ENCODE results near the gene MGRN1.

MGRN1 gene

GRCh38 chr16:4703906-4704305 lies 79.3 kb downstream of the MGRN1 start:
- Histone ChIP-seq H3K4me1 (ENCODE audit: insufficient read depth, insufficient read length) (no peaks in the 10 kb centered on the region), H3K9ac (ENCODE audit: insufficient read length, low read depth) (no peak overlapping the region), H3K36me3 (ENCODE audit: insufficient read depth, insufficient read length, low read length) (peaks cover 75% of the 10 kb centered on the region), H3K4me3 (ENCODE audit: insufficient read length, low read depth) (no peak overlapping the region), H3K27me3 (ENCODE audit: insufficient read depth, insufficient read length) (no peaks in the 10 kb centered on the region), H3K9me3 (ENCODE audit: insufficient read depth, low read length) (no peaks in the 10 kb centered on the region)
- TF ChIP-seq YY1 (IDR thresholded peaks at IDR 0.05; ENCODE audit: insufficient read depth, insufficient read length) (no peak), ZNF274 (IDR thresholded peaks at IDR 0.05; ENCODE audit: low read depth, low read length) (no peak), SUZ12 (IDR thresholded peaks at IDR 0.05; ENCODE audit: extremely low read depth, insufficient read depth, insufficient read length) (no peak)
- DNase-seq (ENCODE audit: low read depth, low spot score), result no peak

GRCh38 chr16:4704491-4704890 lies 79.9 kb downstream of the MGRN1 start:
- TF ChIP-seq SUZ12 (IDR thresholded peaks at IDR 0.05; ENCODE audit: extremely low read depth, insufficient read depth, insufficient read length) (no peak), ZNF274 (IDR thresholded peaks at IDR 0.05; ENCODE audit: low read depth, low read length) (no peak), YY1 (IDR thresholded peaks at IDR 0.05; ENCODE audit: insufficient read depth, insufficient read length) (no peak)
- Histone ChIP-seq H3K4me3 (ENCODE audit: insufficient read length, low read depth) (no peak overlapping the region), H3K27me3 (ENCODE audit: insufficient read depth, insufficient read length) (no peaks in the 10 kb centered on the region), H3K4me1 (ENCODE audit: insufficient read depth, insufficient read length) (no peaks in the 10 kb centered on the region), H3K9ac (ENCODE audit: insufficient read length, low read depth) (no peak overlapping the region), H3K36me3 (ENCODE audit: insufficient read depth, insufficient read length, low read length) (peaks cover 71% of the 10 kb centered on the region), H3K9me3 (ENCODE audit: insufficient read depth, low read length) (no peaks in the 10 kb centered on the region)
- no peak for DNase-seq (ENCODE audit: low read depth, low spot score)

DNA sequence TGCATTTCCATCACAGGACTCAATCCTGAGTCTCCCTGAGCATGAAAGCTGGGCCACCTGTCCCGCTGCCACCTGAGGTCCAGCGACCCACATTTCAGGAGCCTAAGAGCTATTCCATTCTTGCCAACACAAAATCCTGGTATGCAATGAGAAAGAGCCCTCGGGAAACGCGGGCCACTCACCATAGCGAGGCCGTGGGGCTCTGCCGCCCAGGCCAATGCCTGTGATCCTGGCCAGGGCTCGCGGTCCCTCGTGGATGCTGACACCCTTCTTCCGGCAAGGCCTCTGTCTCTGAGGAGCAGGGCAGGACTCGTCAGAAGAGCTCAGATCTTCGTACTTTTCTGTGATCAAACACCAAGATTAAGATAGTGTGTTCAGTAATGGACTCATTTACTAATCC lies 80.3 kb downstream of the MGRN1 start:
- H3K36me3 ChIP-seq (ENCODE audit: insufficient read depth, insufficient read length, low read length), result peaks cover 71% of the 10 kb centered on the region
- no peaks in the 10 kb centered on the region for H3K9me3 ChIP-seq (ENCODE audit: insufficient read depth, low read length)
- H3K9ac ChIP-seq (ENCODE audit: insufficient read length, low read depth), result no peak overlapping the region
- TF ChIP-seq SUZ12 (IDR thresholded peaks at IDR 0.05; ENCODE audit: extremely low read depth, insufficient read depth, insufficient read length), result no peak
- no peak for TF ChIP-seq ZNF274 (IDR thresholded peaks at IDR 0.05; ENCODE audit: low read depth, low read length)
- no peak for TF ChIP-seq YY1 (IDR thresholded peaks at IDR 0.05; ENCODE audit: insufficient read depth, insufficient read length)
- H3K27me3 ChIP-seq (ENCODE audit: insufficient read depth, insufficient read length), result no peaks in the 10 kb centered on the region
- no peak overlapping the region for H3K4me3 ChIP-seq (ENCODE audit: insufficient read length, low read depth)
- DNase-seq (ENCODE audit: low read depth, low spot score), result no peak
- no peaks in the 10 kb centered on the region for H3K4me1 ChIP-seq (ENCODE audit: insufficient read depth, insufficient read length)

DNA sequence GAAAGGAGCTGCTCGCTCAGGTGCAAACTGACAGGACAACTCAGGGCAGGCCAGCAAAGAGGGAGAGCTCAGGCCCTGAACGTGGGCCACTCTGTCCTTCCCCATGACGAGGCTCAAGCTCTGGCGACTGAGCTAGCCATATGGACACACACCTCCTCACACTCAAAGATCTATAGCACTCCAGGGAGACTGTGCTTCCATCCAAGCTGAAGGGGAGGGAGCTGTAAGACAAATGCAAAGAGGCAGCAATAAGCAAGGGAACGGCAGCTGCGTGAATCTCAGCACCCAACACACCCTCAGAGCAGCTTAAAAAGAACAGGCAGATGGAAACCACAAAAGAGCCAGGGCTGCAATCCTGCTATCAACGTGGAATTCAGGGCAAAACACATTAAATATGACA lies 82.2 kb downstream of the MGRN1 start:
- TF ChIP-seq SUZ12 (IDR thresholded peaks at IDR 0.05; ENCODE audit: extremely low read depth, insufficient read depth, insufficient read length) (no peak), YY1 (IDR thresholded peaks at IDR 0.05; ENCODE audit: insufficient read depth, insufficient read length) (no peak), ZNF274 (IDR thresholded peaks at IDR 0.05; ENCODE audit: low read depth, low read length) (no peak)
- peaks cover 64% of the 10 kb centered on the region for H3K36me3 ChIP-seq (ENCODE audit: insufficient read depth, insufficient read length, low read length)

DNA sequence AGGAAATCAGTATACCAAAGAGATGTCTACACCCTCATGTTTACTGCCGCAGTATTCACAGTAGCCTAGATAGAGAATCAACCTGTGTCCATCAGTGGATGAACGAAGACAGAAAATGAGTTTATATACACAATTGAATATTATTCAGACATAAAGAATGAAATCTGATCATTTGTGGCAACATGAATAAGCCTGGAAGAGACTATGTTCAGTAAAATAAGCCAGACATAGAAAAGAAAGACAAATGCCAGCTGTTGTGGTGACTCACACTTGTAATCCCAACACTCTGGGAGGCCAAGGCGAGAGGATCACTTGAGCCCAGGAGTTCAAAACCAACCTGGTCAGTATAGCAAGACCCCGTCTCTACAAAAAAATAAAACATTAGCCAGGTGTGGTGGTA lies 84.9 kb downstream of the MGRN1 start:
- no peak for TF ChIP-seq SUZ12 (IDR thresholded peaks at IDR 0.05; ENCODE audit: extremely low read depth, insufficient read depth, insufficient read length)
- TF ChIP-seq YY1 (IDR thresholded peaks at IDR 0.05; ENCODE audit: insufficient read depth, insufficient read length), result no peak
- no peak for TF ChIP-seq ZNF274 (IDR thresholded peaks at IDR 0.05; ENCODE audit: low read depth, low read length)
- H3K9ac ChIP-seq (ENCODE audit: insufficient read length, low read depth), result no peak overlapping the region
- H3K36me3 ChIP-seq (ENCODE audit: insufficient read depth, insufficient read length, low read length), result peaks cover 58% of the 10 kb centered on the region
- no peak overlapping the region for H3K4me3 ChIP-seq (ENCODE audit: insufficient read length, low read depth)
- no peaks in the 10 kb centered on the region for H3K9me3 ChIP-seq (ENCODE audit: insufficient read depth, low read length)
- H3K4me1 ChIP-seq (ENCODE audit: insufficient read depth, insufficient read length), result peaks cover 7% of the 10 kb centered on the region
- H3K27me3 ChIP-seq (ENCODE audit: insufficient read depth, insufficient read length), result no peaks in the 10 kb centered on the region
- DNase-seq (ENCODE audit: low read depth, low spot score), result no peak

More for the DNA sequence above, 82.2 kb downstream of the MGRN1 start:
- no peaks in the 10 kb centered on the region for H3K9me3 ChIP-seq (ENCODE audit: insufficient read depth, low read length)
- H3K9ac ChIP-seq (ENCODE audit: insufficient read length, low read depth), result no peak overlapping the region
- DNase-seq (ENCODE audit: low read depth, low spot score), result no peak
- no peaks in the 10 kb centered on the region for H3K4me1 ChIP-seq (ENCODE audit: insufficient read depth, insufficient read length)
- H3K4me3 ChIP-seq (ENCODE audit: insufficient read length, low read depth), result no peak overlapping the region
- H3K27me3 ChIP-seq (ENCODE audit: insufficient read depth, insufficient read length), result no peaks in the 10 kb centered on the region

- Histone ChIP-seq H3K9ac (ENCODE audit: insufficient read length, low read depth) (peak overlapping the region; percentile 68), H3K4me3 (ENCODE audit: insufficient read length, low read depth) (peak overlapping the region; percentile 18), H3K36me3 (ENCODE audit: insufficient read depth, insufficient read length, low read length) (peaks cover 50% of the 10 kb centered on the region), H3K9me3 (ENCODE audit: insufficient read depth, low read length) (no peaks in the 10 kb centered on the region), H3K4me1 (ENCODE audit: insufficient read depth, insufficient read length) (peaks cover 13% of the 10 kb centered on the region), H3K27me3 (ENCODE audit: insufficient read depth, insufficient read length) (no peaks in the 10 kb centered on the region)
- TF ChIP-seq SUZ12 (IDR thresholded peaks at IDR 0.05; ENCODE audit: extremely low read depth, insufficient read depth, insufficient read length) (no peak), YY1 (IDR thresholded peaks at IDR 0.05; ENCODE audit: insufficient read depth, insufficient read length) (no peak), ZNF274 (IDR thresholded peaks at IDR 0.05; ENCODE audit: low read depth, low read length) (no peak)
- peak; percentile 70 for DNase-seq (ENCODE audit: low read depth, low spot score)
Measured at GRCh38 chr16:4713663-4714501, 89.3 kb downstream of the MGRN1 start.

GRCh38 chr16:4714996-4715395 lies 90.4 kb downstream of the MGRN1 start:
- Histone ChIP-seq H3K4me1 (ENCODE audit: insufficient read depth, insufficient read length) (peaks cover 15% of the 10 kb centered on the region), H3K27me3 (ENCODE audit: insufficient read depth, insufficient read length) (no peaks in the 10 kb centered on the region), H3K36me3 (ENCODE audit: insufficient read depth, insufficient read length, low read length) (peaks cover 43% of the 10 kb centered on the region), H3K9me3 (ENCODE audit: insufficient read depth, low read length) (no peaks in the 10 kb centered on the region), H3K4me3 (ENCODE audit: insufficient read length, low read depth) (no peak overlapping the region), H3K9ac (ENCODE audit: insufficient read length, low read depth) (no peak overlapping the region)
- TF ChIP-seq ZNF274 (IDR thresholded peaks at IDR 0.05; ENCODE audit: low read depth, low read length) (no peak), YY1 (IDR thresholded peaks at IDR 0.05; ENCODE audit: insufficient read depth, insufficient read length) (no peak), SUZ12 (IDR thresholded peaks at IDR 0.05; ENCODE audit: extremely low read depth, insufficient read depth, insufficient read length) (no peak)
- no peak for DNase-seq (ENCODE audit: low read depth, low spot score)

Data from NT2/D1 (cell line).